Measurements from ENCODE around the gene USP54. TPM values are rescaled to one million over a fixed set of nuclear protein-coding genes. Genes with fewer than 3 reads are reported as not detected.

Gene USP54
- total and polyA plus RNA-seq, 9 donors = 8.0 to 72.7 (median 32.0) TPM

DNA sequence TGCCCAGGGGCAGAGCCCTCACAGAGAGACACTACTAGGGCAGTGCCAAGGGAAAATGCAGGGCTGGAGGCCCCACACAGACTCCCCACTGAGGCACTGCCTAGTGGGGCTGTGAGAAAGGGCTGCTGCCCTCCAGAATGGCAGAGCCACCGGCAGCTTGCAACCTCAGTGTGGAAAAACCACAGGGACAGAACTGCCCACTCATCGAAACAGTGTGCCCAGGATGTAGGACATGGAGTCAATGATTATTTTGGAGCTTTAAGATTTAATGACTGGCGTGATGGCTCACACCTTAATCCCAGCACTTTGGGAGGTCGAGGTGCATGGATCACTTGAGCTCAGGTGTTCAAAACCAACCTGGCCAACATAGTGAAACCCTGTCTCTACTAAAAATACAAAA, 130.2 kb downstream of the USP54 start:
- no peak for DNase-seq
- H3K4me3 ChIP-seq = no peak overlapping the region
- WGBS, 3 donors = 96 to 97% (median 96%) methylated on average over 4 of the region's 4 CpGs
- no peaks in the 10 kb centered on the region for H3K4me1 ChIP-seq (ENCODE audit: insufficient read depth)
- TF ChIP-seq CTCF (IDR thresholded peaks at IDR 0.05) = no peak
- no peak for TF ChIP-seq EP300 (IDR thresholded peaks at IDR 0.05)
- no peak for TF ChIP-seq POLR2A (IDR thresholded peaks at IDR 0.05)
- H3K9me3 ChIP-seq = no peaks in the 10 kb centered on the region
- no peaks in the 10 kb centered on the region for H3K36me3 ChIP-seq
- intact Hi-C loops (cut with DNase I) = no loop called here
- no peaks in the 10 kb centered on the region for H3K27me3 ChIP-seq
- no peak overlapping the region for H3K27ac ChIP-seq

DNA sequence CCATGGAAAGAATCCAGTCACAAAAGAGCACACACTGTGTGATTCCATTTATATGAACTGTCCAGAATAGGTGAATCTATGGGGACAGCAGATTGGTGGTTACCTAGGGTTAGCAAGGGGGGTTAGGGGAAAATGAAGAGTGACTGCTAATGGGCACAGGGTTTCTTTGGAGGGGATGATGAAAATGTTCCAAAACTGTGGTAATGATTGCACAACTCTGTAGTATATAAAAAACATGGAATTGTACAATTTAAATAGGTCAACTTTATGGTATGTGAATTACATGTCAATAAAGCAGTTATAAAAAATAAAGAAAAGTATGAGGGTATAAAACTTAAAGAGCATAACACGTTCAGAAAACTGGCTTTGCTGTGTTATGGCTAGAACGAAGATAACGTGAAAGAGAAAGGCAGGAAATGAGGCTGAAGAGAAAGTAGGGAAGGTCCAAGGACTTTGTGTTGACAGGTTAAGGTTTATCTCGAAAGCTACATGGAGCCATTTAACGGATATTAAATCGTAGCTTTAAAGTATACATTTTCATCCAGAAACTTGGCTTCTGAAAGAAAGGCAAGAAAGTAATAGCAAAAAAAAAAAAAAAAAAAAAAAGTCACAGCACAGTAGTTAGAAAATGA, 131.3 kb downstream of the USP54 start:
- Histone ChIP-seq H3K36me3 (no peaks in the 10 kb centered on the region), H3K4me1 (ENCODE audit: insufficient read depth) (no peaks in the 10 kb centered on the region), H3K27ac (no peak overlapping the region), H3K27me3 (no peaks in the 10 kb centered on the region), H3K9me3 (no peaks in the 10 kb centered on the region), H3K4me3 (no peak overlapping the region)
- intact Hi-C loops (cut with DNase I) = no loop called here
- no peak for DNase-seq
- TF ChIP-seq CTCF (IDR thresholded peaks at IDR 0.05) = no peak
- TF ChIP-seq POLR2A (IDR thresholded peaks at IDR 0.05) = no peak
- no peak for TF ChIP-seq EP300 (IDR thresholded peaks at IDR 0.05)
- WGBS, 3 donors = 72 to 89% (median 84%) methylated on average over 6 of the region's 6 CpGs

GRCh38 chr10:73456187-73456890, 134.8 kb downstream of the USP54 start:
- Histone ChIP-seq H3K36me3 (no peaks in the 10 kb centered on the region), H3K27ac (no peak overlapping the region), H3K9me3 (no peaks in the 10 kb centered on the region), H3K4me1 (ENCODE audit: insufficient read depth) (no peaks in the 10 kb centered on the region), H3K4me3 (no peak overlapping the region), H3K27me3 (no peaks in the 10 kb centered on the region)
- intact Hi-C loops (cut with DNase I) = no loop called here
- DNase-seq = no peak
- WGBS, 3 donors = 86 to 92% (median 89%) methylated on average over 2 of the region's 2 CpGs
- no peak for TF ChIP-seq EP300 (IDR thresholded peaks at IDR 0.05)
- TF ChIP-seq CTCF (IDR thresholded peaks at IDR 0.05) = no peak
- TF ChIP-seq POLR2A (IDR thresholded peaks at IDR 0.05) = no peak

DNA sequence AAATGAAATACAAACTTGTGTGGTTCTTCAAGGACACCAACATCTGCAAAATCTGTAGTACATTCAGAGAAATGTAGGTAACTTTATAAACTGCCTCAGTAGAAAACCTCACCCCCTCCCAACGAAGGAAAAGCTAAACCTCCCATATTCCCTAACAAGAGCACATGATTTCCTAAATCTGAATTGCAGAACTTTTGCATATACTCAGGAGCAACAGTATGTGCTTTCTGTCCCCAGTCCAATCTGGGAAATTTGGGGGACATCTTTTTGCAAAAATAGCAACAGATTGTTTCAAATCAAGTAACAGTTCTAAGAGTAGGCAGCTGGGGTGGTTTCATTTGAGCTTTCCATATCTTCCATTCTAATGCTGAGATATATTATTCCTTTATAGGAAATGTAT, 142.0 kb downstream of the USP54 start:
- no peak overlapping the region for H3K4me3 ChIP-seq
- H3K4me1 ChIP-seq (ENCODE audit: insufficient read depth) = no peaks in the 10 kb centered on the region
- H3K36me3 ChIP-seq = no peaks in the 10 kb centered on the region
- no peaks in the 10 kb centered on the region for H3K9me3 ChIP-seq
- no peak for TF ChIP-seq POLR2A (IDR thresholded peaks at IDR 0.05)
- no peak for TF ChIP-seq EP300 (IDR thresholded peaks at IDR 0.05)
- no peak for TF ChIP-seq CTCF (IDR thresholded peaks at IDR 0.05)
- no peak for DNase-seq
- H3K27me3 ChIP-seq = no peaks in the 10 kb centered on the region
- intact Hi-C loops (cut with DNase I) = no loop called here
- H3K27ac ChIP-seq = no peak overlapping the region
- 81 to 87% (median 85%) methylated on average over 1 of the region's 1 CpG for WGBS, 3 donors

Measured in ovary (tissue), 9 donors.